Effector memory CD4-positive, alpha-beta T cell (primary cell): ENCODE results near the gene MCFD2.
"Not testable (repeated sequence)": the region's sequence is repeated elsewhere in the genome, so short reads cannot be mapped to it uniquely, and the experiment has no call there.

ENCODE experiments used
- DNase-seq, 3 donors: peaks; one replicate each; pipeline ENCODE4 v3.0.0-alpha.2; 2020
- H3K27ac ChIP-seq: 2 replicates; pipeline ENCODE4 v1.7.0; 2013; ENCODE audit warnings: mild to moderate bottlenecking, low read length, moderate library complexity; ENCODE audit not compliant: insufficient read depth, poor library complexity, severe bottlenecking
- H3K27me3 ChIP-seq: replicated peaks from 2 replicates; pipeline ENCODE4 v1.7.0; 2013; ENCODE audit warnings: mild to moderate bottlenecking, low read length; ENCODE audit not compliant: insufficient read depth, control insufficient read depth, poor library complexity, severe bottlenecking
- H3K36me3 ChIP-seq: 2 replicates; pipeline ENCODE4 v1.7.0; 2013; ENCODE audit warnings: mild to moderate bottlenecking, low read length, moderate library complexity; ENCODE audit not compliant: control insufficient read depth, insufficient read depth
- H3K4me1 ChIP-seq: 2 replicates; pipeline ENCODE4 v1.7.0; 2013; ENCODE audit warnings: low read length, mild to moderate bottlenecking; ENCODE audit not compliant: control insufficient read depth, insufficient read depth, poor library complexity, severe bottlenecking
- H3K4me3 ChIP-seq: 2 replicates; pipeline ENCODE4 v1.7.0; 2013; ENCODE audit warnings: low read length, low read depth, mild to moderate bottlenecking; ENCODE audit not compliant: insufficient read depth, poor library complexity, severe bottlenecking
- H3K9me3 ChIP-seq: 2 replicates; pipeline ENCODE4 v1.7.0; 2013; ENCODE audit warnings: mild to moderate bottlenecking, low read length, moderate library complexity; ENCODE audit not compliant: control insufficient read depth

Gene MCFD2

DNA sequence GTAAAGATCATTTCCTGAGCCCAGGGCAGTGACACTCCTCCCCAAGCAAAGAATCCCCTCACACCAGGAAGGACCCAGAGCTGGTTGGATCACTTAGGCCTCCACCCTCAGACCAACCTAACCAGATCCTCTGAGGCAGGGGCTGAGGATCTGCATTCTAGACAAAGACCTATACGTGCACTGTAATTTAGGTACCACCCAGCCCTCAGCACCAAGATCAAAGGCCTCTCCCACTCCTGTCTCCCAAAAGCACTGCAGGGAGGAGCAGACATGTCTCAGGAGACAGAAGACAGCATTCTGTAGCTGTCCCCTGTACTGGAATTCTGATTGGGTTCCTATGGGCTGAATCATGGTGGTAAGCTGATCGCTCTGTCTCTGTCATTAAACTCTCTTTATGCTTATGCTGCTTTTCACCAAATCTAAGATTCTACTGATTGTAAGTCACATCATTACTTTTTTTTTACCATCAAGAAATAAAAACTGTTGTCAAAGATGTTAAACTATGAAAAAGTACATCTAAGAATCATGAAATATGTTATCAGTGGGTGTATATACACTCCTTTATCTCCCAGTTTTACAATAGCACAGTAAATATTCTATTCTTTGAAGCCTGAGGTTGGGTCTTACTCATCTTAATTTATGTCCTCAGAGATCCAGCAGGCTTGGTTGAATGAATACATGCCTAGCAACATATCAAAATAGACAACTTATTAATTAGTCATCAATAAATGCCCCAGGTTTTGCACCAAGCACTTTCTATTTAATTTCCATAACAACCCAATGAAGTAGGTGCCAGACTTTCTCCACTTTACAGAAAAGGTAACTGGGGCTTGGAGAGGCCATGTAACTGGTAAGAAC is 28.3 kb downstream of the MCFD2 start:
- Histone ChIP-seq H3K27ac (no peak overlapping the region), H3K4me3 (no peak overlapping the region), H3K36me3 (no peaks in the 10 kb centered on the region), H3K27me3 (no peaks in the 10 kb centered on the region), H3K4me1 (no peaks in the 10 kb centered on the region), H3K9me3 (no peaks in the 10 kb centered on the region)
- no peak for DNase-seq

DNA sequence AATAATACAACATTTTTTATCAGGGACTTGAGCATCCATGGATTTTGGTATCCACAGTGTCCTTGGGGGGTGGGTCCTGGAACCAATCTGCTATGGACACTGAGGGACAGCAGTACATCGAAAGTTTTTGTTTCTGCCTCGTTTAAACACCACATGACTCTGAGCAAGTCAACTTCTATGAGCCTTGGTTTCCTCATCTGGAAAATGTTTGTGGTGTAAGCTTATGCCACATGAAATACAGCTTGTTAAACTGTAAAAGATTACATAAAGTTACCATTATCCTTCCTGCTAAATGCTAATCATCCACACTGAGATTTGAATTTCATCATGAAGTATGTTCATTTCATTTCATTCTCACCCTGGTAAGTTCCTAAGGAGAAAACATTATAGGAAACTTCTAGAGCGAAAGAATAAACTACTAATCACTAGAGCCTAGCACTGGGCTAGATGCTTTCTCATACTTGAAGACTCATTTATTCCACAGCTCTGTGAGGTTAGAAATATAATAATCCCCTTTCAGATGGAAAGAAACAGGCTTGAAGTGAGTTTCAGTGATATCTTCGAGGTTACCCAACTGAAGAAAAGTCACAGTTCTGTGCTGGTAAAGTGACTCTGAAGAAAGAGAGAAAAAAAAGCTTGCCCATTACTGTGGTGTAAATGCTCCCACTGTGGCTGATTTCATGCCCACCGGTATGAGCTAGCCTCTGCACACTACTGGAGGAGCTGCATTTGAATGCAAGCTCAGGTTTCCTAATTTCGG is 29.2 kb downstream of the MCFD2 start:
- DNase-seq = no peak
- Histone ChIP-seq H3K4me3 (no peak overlapping the region), H3K36me3 (no peaks in the 10 kb centered on the region), H3K27ac (no peak overlapping the region), H3K4me1 (no peaks in the 10 kb centered on the region), H3K27me3 (no peaks in the 10 kb centered on the region), H3K9me3 (no peaks in the 10 kb centered on the region)

DNA sequence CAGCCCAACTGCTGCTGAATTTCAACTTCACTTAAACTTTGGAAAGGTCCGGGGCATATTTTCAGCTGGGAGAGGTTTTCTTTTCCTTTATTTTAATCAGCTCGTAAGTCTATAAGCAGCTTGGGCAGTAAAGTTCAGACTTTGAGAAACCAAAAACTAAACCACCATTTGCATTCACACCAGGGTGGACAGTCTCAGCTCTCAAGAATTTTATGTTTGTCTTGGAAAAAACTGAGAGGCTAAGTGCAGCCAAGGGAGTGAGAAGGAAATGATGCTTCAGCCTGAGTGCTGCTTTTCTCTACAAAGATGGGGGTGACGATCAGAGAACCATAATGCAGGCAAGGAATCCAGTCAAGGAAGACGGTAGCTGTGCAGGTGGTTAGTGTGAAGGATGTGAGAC is 30.2 kb downstream of the MCFD2 start:
- Histone ChIP-seq H3K27ac (no peak overlapping the region), H3K4me3 (no peak overlapping the region), H3K36me3 (no peaks in the 10 kb centered on the region), H3K27me3 (no peaks in the 10 kb centered on the region), H3K9me3 (no peaks in the 10 kb centered on the region), H3K4me1 (no peaks in the 10 kb centered on the region)
- no peak for DNase-seq

DNA sequence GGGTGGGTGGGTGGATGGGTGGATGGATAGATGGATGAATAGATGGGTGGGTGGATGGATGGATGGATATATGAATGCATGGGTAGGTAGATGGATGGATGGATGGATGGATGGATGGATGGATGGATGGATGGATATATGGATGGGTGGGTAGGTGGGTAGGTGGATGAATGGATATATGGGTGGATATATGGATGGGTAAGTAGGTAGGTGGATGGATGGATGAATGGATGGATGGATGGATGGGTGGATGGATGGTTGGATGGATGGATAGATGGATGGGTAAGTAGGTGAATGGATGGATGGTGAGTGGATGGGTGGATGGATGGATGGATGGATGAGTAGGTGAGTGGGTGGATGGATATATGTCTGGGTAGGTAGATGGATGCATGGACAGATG is 36.1 kb downstream of the MCFD2 start:
- Histone ChIP-seq H3K27me3 (no peaks in the 10 kb centered on the region), H3K4me1 (no peaks in the 10 kb centered on the region), H3K4me3 (no peak overlapping the region), H3K9me3 (no peaks in the 10 kb centered on the region), H3K27ac (no peak overlapping the region), H3K36me3 (no peaks in the 10 kb centered on the region)
- DNase-seq = no peak

DNA sequence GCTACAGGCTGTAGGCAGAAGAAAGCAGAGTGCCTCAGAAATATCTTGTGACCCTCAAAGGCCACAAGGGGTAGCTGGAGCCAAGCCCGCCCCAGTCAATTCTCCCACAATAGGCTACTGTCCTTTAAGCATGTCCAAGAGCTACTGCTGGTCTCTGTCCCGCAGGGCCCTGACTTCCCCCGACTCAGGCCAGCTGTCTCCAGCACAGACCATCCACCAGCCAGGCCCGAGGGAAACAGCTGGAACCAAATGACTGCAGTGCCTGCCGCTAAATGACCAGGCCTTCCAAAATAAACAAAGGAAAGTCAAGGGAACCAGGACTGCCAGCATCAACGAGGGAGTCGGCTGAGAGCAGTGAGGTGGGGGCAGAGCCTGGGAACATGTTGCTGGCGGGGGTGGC is 36.7 kb downstream of the MCFD2 start:
- no peak overlapping the region for H3K27ac ChIP-seq
- H3K4me3 ChIP-seq = no peak overlapping the region
- H3K27me3 ChIP-seq = no peaks in the 10 kb centered on the region
- H3K4me1 ChIP-seq = no peaks in the 10 kb centered on the region
- H3K9me3 ChIP-seq = no peaks in the 10 kb centered on the region
- no peak for DNase-seq
- no peaks in the 10 kb centered on the region for H3K36me3 ChIP-seq

DNA sequence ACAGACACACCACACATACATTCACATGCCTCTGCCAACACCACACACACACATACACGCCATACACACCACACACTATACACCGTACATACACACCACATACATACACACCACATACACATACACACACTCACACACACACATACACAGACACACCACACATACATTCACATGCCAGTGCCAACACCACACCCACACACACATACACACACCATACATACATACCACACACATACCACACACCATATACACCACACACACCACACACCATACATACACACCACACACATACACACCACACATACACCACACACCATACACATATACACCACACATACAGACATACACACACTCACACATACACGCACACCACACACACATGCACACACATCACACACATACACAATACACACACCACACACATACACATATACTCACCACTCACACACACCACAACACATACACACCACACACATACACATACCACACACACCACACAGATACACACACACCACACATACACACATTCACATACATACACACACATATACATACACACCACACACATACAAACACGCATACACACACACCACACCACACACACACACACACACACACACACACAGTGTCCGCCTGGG is 37.2 kb downstream of the MCFD2 start:
- Histone ChIP-seq H3K4me3 (no peak overlapping the region), H3K27me3 (no peaks in the 10 kb centered on the region), H3K27ac (no peak overlapping the region), H3K9me3 (no peaks in the 10 kb centered on the region), H3K4me1 (no peaks in the 10 kb centered on the region), H3K36me3 (no peaks in the 10 kb centered on the region)
- DNase-seq = no peak

DNA sequence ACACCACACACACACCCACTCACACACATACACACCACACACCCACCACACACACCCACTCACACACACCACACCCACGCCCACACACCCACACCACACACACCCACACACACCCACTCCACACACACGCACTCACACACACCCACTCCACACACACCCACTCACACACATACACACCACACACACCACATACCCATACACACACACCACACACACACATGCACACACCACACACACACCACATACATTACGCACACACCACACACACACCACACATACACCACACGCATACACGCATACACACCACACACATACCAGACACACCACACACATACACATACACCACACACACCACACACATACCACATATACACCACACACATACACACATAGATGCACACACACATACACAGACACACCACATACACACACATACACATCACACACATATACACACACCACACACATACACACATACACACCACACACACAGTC is 37.9 kb downstream of the MCFD2 start:
- no peaks in the 10 kb centered on the region for H3K9me3 ChIP-seq

DNA sequence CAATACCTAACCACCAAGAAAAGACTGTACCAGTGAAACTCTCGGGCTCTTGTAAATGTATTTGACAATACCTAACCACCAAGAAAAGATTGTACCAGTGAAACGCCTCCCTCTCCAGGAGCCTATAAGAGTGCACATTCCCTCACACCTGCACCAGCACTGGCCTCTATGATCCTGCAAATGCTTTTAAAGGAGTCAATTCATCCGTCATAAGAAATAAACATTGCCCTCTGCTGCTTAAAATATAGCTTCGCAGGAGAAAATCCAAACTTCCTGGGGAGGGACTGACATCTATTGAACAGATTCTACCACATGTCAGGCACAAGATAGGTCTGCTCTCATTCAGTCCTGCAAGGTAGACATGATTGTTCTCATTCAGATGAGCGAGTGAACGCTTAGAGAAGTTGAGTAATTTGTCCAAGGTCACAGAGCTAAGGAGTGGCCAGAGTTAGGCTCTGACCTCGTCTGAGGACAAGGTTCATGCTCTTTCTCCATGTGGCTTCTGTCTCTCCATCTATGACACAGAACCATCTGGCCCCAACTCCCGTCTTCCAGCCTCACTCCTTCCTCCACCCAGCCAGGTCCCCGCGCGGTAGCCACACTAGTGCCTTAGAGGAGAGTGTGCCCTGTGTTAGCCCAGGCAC is 38.7 kb downstream of the MCFD2 start:
- H3K4me3 ChIP-seq = no peak overlapping the region
- H3K27me3 ChIP-seq = no peaks in the 10 kb centered on the region
- H3K4me1 ChIP-seq = no peaks in the 10 kb centered on the region
- no peak overlapping the region for H3K27ac ChIP-seq
- no peak for DNase-seq
- no peaks in the 10 kb centered on the region for H3K9me3 ChIP-seq
- no peaks in the 10 kb centered on the region for H3K36me3 ChIP-seq

More for the DNA sequence above, 37.9 kb downstream of the MCFD2 start:
- no peaks in the 10 kb centered on the region for H3K36me3 ChIP-seq
- no peak overlapping the region for H3K4me3 ChIP-seq
- no peak overlapping the region for H3K27ac ChIP-seq
- H3K4me1 ChIP-seq = no peaks in the 10 kb centered on the region
- DNase-seq = no peak
- H3K27me3 ChIP-seq = no peaks in the 10 kb centered on the region

DNA sequence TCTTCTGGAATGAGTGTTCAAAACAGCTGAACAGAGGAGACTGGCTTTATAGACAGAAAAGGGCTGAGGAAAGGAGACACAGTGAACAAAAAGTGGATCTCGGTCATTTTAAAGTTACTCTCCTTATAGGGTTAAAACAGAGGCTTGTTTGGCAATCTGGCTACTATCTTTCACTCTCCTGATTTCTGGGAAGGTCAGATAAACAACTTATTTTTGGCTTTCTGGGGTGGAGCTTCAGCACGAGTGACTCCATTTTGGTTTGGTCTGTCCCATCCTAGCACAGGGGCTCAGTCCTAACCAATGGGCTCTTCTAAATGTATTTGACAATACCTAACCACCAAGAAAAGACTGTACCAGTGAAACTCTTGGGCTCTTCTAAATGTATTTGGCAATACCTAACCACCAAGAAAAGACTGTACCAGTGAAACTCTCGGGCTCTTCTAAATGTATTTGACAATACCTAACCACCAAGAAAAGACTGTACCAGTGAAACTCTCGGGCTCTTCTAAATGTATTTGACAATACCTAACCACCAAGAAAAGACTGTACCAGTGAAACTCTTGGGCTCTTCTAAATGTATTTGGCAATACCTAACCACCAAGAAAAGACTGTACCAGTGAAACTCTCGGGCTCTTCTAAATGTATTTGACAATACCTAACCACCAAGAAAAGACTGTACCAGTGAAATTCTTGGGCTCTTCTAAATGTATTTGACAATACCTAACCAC is 39.5 kb downstream of the MCFD2 start:
- not testable (repeated sequence) for H3K36me3 ChIP-seq, H3K27ac ChIP-seq, H3K9me3 ChIP-seq, H3K4me1 ChIP-seq, DNase-seq, H3K4me3 ChIP-seq, H3K27me3 ChIP-seq
